Stimulated activated CD8-positive, alpha-beta memory T cell treated with anti-CD3 and anti-CD28 coated beads, Interleukin-12 subunit alpha, Interleukin-12 subunit beta, amount 100 ng/mL, for 24 hours (primary cell): ENCODE results near the gene KRTAP2-2.

Source experiments
- DNase-seq: peaks from one replicate; pipeline ENCODE4 v3.0.0-alpha.2; 2020; ENCODE audit errors: extremely low read depth

Gene KRTAP2-2

GRCh38 chr17:41026715-41027471, 28.1 kb downstream of the KRTAP2-2 start, which contains the start of gene KRTAP1-5:
Gene KRTAP1-5, minus strand, starts transcription at chr17:41027208. Its CDS starts 53 bp downstream, at chr17:41027155.
- no peak for DNase-seq

- no peak for DNase-seq
Measured at GRCh38 chr17:41024697-41025096, 30.3 kb downstream of the KRTAP2-2 start.

GRCh38 chr17:41020336-41020735, 34.7 kb downstream of the KRTAP2-2 start:
- no peak for DNase-seq

GRCh38 chr17:41019415-41019814, 35.6 kb downstream of the KRTAP2-2 start:
- DNase-seq, result no peak

GRCh38 chr17:41018541-41018940, 36.5 kb downstream of the KRTAP2-2 start:
- DNase-seq, result no peak

- DNase-seq, result no peak
Measured at GRCh38 chr17:41016578-41017215, 38.3 kb downstream of the KRTAP2-2 start.

- DNase-seq, result no peak
Measured at GRCh38 chr17:41015454-41015853, 39.6 kb downstream of the KRTAP2-2 start.

- no peak for DNase-seq
Measured at GRCh38 chr17:41013606-41014005, 41.4 kb downstream of the KRTAP2-2 start.

- no peak for DNase-seq
Measured at GRCh38 chr17:41013181-41013580, 41.8 kb downstream of the KRTAP2-2 start.

- no peak for DNase-seq
Measured at GRCh38 chr17:41012326-41013120, 42.5 kb downstream of the KRTAP2-2 start.

GRCh38 chr17:41010441-41010840, 44.6 kb downstream of the KRTAP2-2 start:
- DNase-seq, result no peak

- DNase-seq, result no peak
Measured at GRCh38 chr17:41009936-41010335, 45.1 kb downstream of the KRTAP2-2 start.

GRCh38 chr17:41009301-41009760, 45.7 kb downstream of the KRTAP2-2 start:
- no peak for DNase-seq

- DNase-seq, result no peak
Measured at GRCh38 chr17:41008811-41009210, 46.2 kb downstream of the KRTAP2-2 start, which contains the start of gene KRTAP3-1. Gene KRTAP3-1, minus strand, starts transcription at chr17:41009128. Its CDS starts 54 bp downstream, at chr17:41009074.
